ENCODE data around the gene CAPS. TPM values are rescaled to one million over a fixed set of nuclear protein-coding genes. Genes with fewer than 3 reads are reported as not detected.
A peak's percentile ranks its signal among the peaks of the same experiment; 100 is the strongest.

The CAPS gene
- total RNA-seq, 1 experiment from 2014 or later: 5.3 TPM

DNA sequence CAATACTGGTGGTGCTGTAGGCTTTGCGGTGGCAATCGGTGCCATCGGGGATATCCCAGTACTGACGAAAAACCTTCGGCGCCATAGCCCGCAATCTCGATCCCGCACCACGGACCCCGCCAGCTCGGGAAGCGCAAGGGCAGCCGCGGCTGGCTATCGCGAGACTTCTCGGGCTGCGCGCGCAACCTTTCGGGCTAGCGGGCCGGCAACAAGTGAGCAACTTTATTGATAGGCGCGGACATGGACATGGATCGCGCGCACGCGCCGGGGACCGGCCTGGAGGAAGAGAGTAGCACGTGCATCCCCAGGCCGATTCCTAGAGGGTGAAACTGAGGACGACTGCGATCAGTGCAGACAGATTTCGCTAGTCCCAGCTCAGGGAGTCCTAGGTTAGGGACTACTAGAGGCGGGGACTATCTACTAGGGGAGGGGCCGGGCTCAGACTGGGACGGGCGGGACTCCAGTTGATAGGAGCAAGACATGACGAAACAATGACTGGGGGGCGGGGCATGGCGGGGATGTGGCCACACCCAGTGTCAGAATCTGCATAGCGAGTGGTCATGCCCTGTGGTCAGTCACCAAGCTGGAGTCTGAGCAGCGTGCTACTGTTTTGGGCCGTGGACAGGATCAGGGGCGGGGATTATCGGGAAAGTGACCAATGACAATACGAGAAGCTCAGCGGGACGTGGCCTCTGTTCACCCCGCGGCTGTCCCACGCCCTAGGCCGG is 10.3 kb upstream of the CAPS start, which contains the start of gene NDUFA11 (continued):
- TF ChIP-seq ETV6 (CRISPR knock-in tag; IDR thresholded peaks at IDR 0.05) (peak; percentile 62; the same call in 1 of the 2 replicates), ZNF423 (CRISPR knock-in tag; IDR thresholded peaks at IDR 0.05) (no peak), RELA (CRISPR knock-in tag; IDR thresholded peaks at IDR 0.05; ENCODE audit: borderline replicate concordance) (0 out of 2 replicates have a peak, but pooled peaks have one; percentile 80), TP53 (CRISPR knock-in tag; IDR thresholded peaks at IDR 0.05) (peak; percentile 39; the same call in 1 of the 2 replicates), KAT7 (CRISPR knock-in tag; IDR thresholded peaks at IDR 0.05; ENCODE audit: borderline replicate concordance) (peak; percentile 74; the same call in 1 of the 2 replicates), TEAD1 (CRISPR knock-in tag; IDR thresholded peaks at IDR 0.05) (peak; percentile 85)
- TF ChIP-seq, protein P1, sequence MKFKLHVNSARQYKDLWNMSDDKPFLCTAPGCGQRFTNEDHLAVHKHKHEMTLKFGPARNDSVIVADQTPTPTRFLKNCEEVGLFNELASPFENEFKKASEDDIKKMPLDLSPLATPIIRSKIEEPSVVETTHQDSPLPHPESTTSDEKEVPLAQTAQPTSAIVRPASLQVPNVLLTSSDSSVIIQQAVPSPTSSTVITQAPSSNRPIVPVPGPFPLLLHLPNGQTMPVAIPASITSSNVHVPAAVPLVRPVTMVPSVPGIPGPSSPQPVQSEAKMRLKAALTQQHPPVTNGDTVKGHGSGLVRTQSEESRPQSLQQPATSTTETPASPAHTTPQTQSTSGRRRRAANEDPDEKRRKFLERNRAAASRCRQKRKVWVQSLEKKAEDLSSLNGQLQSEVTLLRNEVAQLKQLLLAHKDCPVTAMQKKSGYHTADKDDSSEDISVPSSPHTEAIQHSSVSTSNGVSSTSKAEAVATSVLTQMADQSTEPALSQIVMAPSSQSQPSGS (CRISPR knock-in tag; IDR thresholded peaks at IDR 0.05; ENCODE audit: borderline replicate concordance, low read depth): no peak
- TF ChIP-seq, protein P2, sequence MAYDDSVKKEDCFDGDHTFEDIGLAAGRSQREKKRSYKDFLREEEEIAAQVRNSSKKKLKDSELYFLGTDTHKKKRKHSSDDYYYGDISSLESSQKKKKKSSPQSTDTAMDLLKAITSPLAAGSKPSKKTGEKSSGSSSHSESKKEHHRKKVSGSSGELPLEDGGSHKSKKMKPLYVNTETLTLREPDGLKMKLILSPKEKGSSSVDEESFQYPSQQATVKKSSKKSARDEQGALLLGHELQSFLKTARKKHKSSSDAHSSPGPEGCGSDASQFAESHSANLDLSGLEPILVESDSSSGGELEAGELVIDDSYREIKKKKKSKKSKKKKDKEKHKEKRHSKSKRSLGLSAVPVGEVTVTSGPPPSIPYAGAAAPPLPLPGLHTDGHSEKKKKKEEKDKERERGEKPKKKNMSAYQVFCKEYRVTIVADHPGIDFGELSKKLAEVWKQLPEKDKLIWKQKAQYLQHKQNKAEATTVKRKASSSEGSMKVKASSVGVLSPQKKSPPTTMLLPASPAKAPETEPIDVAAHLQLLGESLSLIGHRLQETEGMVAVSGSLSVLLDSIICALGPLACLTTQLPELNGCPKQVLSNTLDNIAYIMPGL (CRISPR knock-in tag; IDR thresholded peaks at IDR 0.05): peak; percentile 68
- TF ChIP-seq, protein P3, sequence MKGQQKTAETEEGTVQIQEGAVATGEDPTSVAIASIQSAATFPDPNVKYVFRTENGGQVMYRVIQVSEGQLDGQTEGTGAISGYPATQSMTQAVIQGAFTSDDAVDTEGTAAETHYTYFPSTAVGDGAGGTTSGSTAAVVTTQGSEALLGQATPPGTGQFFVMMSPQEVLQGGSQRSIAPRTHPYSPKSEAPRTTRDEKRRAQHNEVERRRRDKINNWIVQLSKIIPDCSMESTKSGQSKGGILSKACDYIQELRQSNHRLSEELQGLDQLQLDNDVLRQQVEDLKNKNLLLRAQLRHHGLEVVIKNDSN (CRISPR knock-in tag; IDR thresholded peaks at IDR 0.05): peak; percentile 67; the same call in 1 of the 2 replicates
- TF ChIP-seq, protein P4, sequence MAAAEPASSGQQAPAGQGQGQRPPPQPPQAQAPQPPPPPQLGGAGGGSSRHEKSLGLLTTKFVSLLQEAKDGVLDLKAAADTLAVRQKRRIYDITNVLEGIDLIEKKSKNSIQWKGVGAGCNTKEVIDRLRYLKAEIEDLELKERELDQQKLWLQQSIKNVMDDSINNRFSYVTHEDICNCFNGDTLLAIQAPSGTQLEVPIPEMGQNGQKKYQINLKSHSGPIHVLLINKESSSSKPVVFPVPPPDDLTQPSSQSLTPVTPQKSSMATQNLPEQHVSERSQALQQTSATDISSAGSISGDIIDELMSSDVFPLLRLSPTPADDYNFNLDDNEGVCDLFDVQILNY (CRISPR knock-in tag; IDR thresholded peaks at IDR 0.05): peak; percentile 89
- TF ChIP-seq, protein P5, sequence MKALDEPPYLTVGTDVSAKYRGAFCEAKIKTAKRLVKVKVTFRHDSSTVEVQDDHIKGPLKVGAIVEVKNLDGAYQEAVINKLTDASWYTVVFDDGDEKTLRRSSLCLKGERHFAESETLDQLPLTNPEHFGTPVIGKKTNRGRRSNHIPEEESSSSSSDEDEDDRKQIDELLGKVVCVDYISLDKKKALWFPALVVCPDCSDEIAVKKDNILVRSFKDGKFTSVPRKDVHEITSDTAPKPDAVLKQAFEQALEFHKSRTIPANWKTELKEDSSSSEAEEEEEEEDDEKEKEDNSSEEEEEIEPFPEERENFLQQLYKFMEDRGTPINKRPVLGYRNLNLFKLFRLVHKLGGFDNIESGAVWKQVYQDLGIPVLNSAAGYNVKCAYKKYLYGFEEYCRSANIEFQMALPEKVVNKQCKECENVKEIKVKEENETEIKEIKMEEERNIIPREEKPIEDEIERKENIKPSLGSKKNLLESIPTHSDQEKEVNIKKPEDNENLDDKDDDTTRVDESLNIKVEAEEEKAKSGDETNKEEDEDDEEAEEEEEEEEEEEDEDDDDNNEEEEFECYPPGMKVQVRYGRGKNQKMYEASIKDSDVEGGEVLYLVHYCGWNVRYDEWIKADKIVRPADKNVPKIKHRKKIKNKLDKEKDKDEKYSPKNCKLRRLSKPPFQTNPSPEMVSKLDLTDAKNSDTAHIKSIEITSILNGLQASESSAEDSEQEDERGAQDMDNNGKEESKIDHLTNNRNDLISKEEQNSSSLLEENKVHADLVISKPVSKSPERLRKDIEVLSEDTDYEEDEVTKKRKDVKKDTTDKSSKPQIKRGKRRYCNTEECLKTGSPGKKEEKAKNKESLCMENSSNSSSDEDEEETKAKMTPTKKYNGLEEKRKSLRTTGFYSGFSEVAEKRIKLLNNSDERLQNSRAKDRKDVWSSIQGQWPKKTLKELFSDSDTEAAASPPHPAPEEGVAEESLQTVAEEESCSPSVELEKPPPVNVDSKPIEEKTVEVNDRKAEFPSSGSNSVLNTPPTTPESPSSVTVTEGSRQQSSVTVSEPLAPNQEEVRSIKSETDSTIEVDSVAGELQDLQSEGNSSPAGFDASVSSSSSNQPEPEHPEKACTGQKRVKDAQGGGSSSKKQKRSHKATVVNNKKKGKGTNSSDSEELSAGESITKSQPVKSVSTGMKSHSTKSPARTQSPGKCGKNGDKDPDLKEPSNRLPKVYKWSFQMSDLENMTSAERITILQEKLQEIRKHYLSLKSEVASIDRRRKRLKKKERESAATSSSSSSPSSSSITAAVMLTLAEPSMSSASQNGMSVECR (CRISPR knock-in tag; IDR thresholded peaks at IDR 0.05; ENCODE audit: borderline replicate concordance): peak; percentile 95

DNA sequence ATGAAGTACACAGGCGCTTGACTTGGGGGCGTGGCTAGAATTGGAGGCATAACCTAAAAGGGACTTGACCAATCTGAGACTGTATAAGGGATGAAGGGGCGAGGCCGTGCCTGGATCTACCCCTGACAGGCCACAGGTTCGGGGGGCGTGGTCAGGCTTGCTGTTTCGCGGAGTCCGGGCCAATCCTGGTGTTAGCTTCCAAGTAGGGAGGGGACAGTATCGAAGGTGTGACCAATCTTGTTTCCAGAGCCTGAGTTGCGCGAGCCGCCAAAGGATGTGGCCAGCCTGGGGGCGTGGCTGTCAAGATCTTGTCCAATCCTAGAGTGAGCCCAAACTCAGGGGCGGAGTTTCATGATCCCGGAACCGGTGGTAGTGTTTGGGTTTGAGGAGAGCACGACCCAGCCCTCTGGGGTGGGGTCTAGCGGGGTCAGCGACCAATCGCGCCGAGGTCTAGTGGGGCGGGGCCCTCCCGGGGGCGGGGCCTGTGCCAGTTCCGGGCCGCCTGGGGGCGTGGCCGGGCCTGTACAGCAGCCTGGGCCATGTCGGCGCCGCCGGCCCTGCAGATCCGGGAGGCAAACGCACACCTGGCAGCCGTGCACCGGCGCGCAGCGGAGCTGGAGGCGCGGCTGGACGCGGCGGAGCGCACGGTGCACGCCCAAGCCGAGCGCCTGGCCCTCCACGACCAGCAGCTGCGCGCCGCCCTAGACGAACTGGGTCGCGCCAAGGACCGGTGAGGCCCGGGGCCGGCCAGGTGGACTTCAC is 9.5 kb upstream of the CAPS start, which contains the start of gene VMAC:
VMAC (plus strand) TSS at position 521 of the 762 bp plus-strand sequence; CDS start at position 540, 19 bp downstream.
- Mint-ChIP-seq H3K4me3 (peak within 1 kb of the TSS; percentile 93), H3K9me3 (no peaks in the 10 kb centered on the region), H3K27me3 (ENCODE audit: low read depth) (no peaks in the 10 kb centered on the region), H3K36me3 (peaks cover 11% of the 10 kb centered on the region), H3K4me1 (peaks cover 4% of the 10 kb centered on the region), H3K27ac (peak within 1 kb of the TSS; percentile 99)
- peak; percentile 100 for DNase-seq (ENCODE audit: low spot score)
- peak; percentile 89 for ATAC-seq
- POLR2A ChIA-PET: interaction anchor here (0.5 to 2.6 kb wide), 9 partner anchors 11 to 1165 kb away, joined by 3 to 18 read pairs (median 4); partner anchors contain the start of gene ZNF557
- CTCF ChIA-PET: interaction anchor here (0.5 to 5.3 kb wide), 14 partner anchors 16 to 314 kb away, joined by 3 to 83 read pairs (median 4); partner anchors contain the start of genes DUS3L and NRTN
- TF ChIP-seq, protein P6, sequence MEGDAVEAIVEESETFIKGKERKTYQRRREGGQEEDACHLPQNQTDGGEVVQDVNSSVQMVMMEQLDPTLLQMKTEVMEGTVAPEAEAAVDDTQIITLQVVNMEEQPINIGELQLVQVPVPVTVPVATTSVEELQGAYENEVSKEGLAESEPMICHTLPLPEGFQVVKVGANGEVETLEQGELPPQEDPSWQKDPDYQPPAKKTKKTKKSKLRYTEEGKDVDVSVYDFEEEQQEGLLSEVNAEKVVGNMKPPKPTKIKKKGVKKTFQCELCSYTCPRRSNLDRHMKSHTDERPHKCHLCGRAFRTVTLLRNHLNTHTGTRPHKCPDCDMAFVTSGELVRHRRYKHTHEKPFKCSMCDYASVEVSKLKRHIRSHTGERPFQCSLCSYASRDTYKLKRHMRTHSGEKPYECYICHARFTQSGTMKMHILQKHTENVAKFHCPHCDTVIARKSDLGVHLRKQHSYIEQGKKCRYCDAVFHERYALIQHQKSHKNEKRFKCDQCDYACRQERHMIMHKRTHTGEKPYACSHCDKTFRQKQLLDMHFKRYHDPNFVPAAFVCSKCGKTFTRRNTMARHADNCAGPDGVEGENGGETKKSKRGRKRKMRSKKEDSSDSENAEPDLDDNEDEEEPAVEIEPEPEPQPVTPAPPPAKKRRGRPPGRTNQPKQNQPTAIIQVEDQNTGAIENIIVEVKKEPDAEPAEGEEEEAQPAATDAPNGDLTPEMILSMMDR (IDR thresholded peaks at IDR 0.05): no peak
- TF ChIP-seq NFE2L1 (CRISPR knock-in tag; IDR thresholded peaks at IDR 0.05): no peak
- TF ChIP-seq, protein P1 (CRISPR knock-in tag; IDR thresholded peaks at IDR 0.05; ENCODE audit: borderline replicate concordance, low read depth): no peak
- no peak for TF ChIP-seq ZNF232 (CRISPR knock-in tag; IDR thresholded peaks at IDR 0.05)
- TF ChIP-seq, protein P7, sequence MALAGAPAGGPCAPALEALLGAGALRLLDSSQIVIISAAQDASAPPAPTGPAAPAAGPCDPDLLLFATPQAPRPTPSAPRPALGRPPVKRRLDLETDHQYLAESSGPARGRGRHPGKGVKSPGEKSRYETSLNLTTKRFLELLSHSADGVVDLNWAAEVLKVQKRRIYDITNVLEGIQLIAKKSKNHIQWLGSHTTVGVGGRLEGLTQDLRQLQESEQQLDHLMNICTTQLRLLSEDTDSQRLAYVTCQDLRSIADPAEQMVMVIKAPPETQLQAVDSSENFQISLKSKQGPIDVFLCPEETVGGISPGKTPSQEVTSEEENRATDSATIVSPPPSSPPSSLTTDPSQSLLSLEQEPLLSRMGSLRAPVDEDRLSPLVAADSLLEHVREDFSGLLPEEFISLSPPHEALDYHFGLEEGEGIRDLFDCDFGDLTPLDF (CRISPR knock-in tag; IDR thresholded peaks at IDR 0.05): no peak
- TF ChIP-seq GABPB1 (CRISPR knock-in tag; IDR thresholded peaks at IDR 0.05): no peak
- TF ChIP-seq FOXK1 (CRISPR knock-in tag; IDR thresholded peaks at IDR 0.05): peak; percentile 27; the same call in 1 of the 2 replicates
- TF ChIP-seq JUN (CRISPR knock-in tag; IDR thresholded peaks at IDR 0.05): no peak
- no peak for TF ChIP-seq TP53 (CRISPR knock-in tag; IDR thresholded peaks at IDR 0.05)
